ENCODE results near the gene CHKA. TPM values are rescaled to one million over a fixed set of nuclear protein-coding genes. Genes with fewer than 3 reads are reported as not detected.

The CHKA gene
- total RNA-seq, 1 experiment from 2014 or later: 119 TPM

- in situ Hi-C loops (cut with HindIII; ENCODE audit: low sequenced_read_pairs): loop anchor here (5.0 kb wide), 1 partner anchor 80 kb away; no protein-coding TSS in a partner anchor
These were observed 38.7 kb downstream of the CHKA start for GRCh38 chr11:68082481-68082880.

GRCh38 chr11:68081691-68082090 is 39.5 kb downstream of the CHKA start:
- no peak for DNase-seq (ENCODE audit: low spot score)
- in situ Hi-C loops (cut with HindIII; ENCODE audit: low sequenced_read_pairs): loop anchor here (5.0 kb wide), 1 partner anchor 81 kb away; no protein-coding TSS in a partner anchor

More at GRCh38 chr11:68082481-68082880, 38.7 kb downstream of the CHKA start:
- DNase-seq (ENCODE audit: low spot score): no peak

DNA sequence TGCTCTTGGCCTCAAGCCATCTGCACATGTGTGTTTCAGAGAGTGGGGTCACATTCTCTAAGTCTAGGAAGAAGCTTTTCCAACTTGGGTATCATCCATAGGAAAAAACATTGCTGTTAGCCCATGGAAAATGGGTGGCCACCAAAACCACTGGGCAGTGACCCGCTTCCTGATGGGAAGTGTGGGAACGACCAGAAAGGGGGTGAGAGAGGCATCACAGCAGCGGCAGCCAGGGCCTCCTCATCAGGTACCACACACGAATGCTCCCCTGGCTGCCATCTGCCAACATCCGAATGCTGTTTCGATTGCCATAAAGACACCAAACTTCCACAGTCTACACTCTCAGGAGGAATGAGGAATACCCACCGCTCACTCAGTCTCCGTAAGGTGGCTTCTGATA is 40.3 kb downstream of the CHKA start:
- in situ Hi-C loops (cut with HindIII; ENCODE audit: low sequenced_read_pairs): loop anchor here (5.0 kb wide), 1 partner anchor 81 kb away; no protein-coding TSS in a partner anchor
- DNase-seq (ENCODE audit: low spot score): no peak

GRCh38 chr11:68077617-68078582 is 43.3 kb downstream of the CHKA start:
- no peak for DNase-seq (ENCODE audit: low spot score)
- in situ Hi-C loops (cut with HindIII; ENCODE audit: low sequenced_read_pairs): no loop called here

GRCh38 chr11:68076371-68077042 is 44.7 kb downstream of the CHKA start:
- in situ Hi-C loops (cut with HindIII; ENCODE audit: low sequenced_read_pairs): no loop called here
- DNase-seq (ENCODE audit: low spot score): no peak

GRCh38 chr11:68074584-68075352 is 46.4 kb downstream of the CHKA start:
- in situ Hi-C loops (cut with HindIII; ENCODE audit: low sequenced_read_pairs): no loop called here
- no peak for DNase-seq (ENCODE audit: low spot score)

GRCh38 chr11:68071281-68072048 is 49.7 kb downstream of the CHKA start:
- no peak for DNase-seq (ENCODE audit: low spot score)
- in situ Hi-C loops (cut with HindIII; ENCODE audit: low sequenced_read_pairs): no loop called here

DNA sequence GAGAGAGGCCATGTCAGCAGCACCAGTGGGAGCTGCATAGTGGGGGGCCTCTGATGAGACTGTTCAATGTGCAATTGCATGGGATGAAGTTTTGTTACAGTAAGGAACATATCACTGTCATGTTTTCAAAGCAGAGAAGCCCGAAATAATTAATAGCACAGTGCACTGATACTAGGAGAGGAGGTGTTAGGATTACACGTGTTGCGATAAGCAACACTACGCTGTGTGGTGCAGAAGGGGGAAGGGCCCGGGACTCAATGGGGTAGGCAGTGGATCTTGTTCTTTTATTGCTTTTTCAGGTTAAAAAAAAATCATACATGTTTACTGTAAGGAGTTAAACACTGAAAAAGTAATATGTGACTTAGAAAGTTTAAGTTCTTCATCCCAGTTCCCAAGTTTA is 53.2 kb downstream of the CHKA start:
- no peak for DNase-seq (ENCODE audit: low spot score)
- in situ Hi-C loops (cut with HindIII; ENCODE audit: low sequenced_read_pairs): no loop called here

GRCh38 chr11:68066742-68067141 is 54.4 kb downstream of the CHKA start:
- in situ Hi-C loops (cut with HindIII; ENCODE audit: low sequenced_read_pairs): no loop called here
- no peak for DNase-seq (ENCODE audit: low spot score)

DNA sequence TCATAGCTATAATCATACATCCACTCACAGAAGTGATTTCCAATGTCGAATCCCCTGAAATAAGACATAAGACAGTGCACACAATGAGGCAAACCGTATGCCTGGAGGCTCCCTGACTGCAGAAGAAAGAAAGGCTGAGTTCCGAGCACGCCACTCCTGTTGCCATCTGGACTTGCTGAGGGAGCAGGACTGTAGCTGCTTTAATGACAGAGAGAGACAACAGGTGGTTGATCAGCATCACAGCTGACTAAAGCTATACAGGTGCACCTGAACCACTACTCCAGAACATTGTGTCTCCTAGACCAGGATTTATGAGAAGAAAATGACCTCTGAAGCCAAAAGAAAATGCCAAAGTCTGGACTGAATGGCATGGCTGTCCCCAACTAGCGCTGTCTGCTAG is 55.3 kb downstream of the CHKA start:
- in situ Hi-C loops (cut with HindIII; ENCODE audit: low sequenced_read_pairs): no loop called here

DNA sequence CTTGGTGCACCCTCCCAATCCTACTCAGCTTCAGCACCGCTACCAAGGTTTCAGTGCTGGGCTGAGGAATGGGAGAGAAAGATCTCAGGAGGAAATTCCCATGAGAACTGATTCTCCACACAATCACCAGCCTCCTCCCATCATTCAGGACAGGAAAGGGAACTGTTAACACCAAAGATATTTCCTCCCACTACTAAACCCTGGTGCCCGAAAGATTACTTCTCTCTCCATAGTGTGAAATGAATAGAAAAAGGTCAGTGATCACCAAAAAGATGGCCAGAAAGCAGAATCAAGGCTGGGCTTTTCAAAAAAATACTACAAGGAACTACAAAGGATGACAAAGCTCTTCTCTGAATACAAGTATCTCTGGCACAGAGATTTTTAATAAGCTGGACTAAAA is 56.3 kb downstream of the CHKA start:
- no peak for DNase-seq (ENCODE audit: low spot score)
- in situ Hi-C loops (cut with HindIII; ENCODE audit: low sequenced_read_pairs): no loop called here

More for the DNA sequence above, 55.3 kb downstream of the CHKA start:
- DNase-seq (ENCODE audit: low spot score): no peak

- no peak for DNase-seq (ENCODE audit: low spot score)
- in situ Hi-C loops (cut with HindIII; ENCODE audit: low sequenced_read_pairs): no loop called here
These were observed 59.7 kb downstream of the CHKA start for GRCh38 chr11:68061508-68061907.

- in situ Hi-C loops (cut with HindIII; ENCODE audit: low sequenced_read_pairs): no loop called here
- no peak for DNase-seq (ENCODE audit: low spot score)
These were observed 63.4 kb downstream of the CHKA start for GRCh38 chr11:68057807-68058206.

- in situ Hi-C loops (cut with HindIII; ENCODE audit: low sequenced_read_pairs): no loop called here
- no peak for DNase-seq (ENCODE audit: low spot score)
These were observed 64.6 kb downstream of the CHKA start for GRCh38 chr11:68056317-68057285.

DNA sequence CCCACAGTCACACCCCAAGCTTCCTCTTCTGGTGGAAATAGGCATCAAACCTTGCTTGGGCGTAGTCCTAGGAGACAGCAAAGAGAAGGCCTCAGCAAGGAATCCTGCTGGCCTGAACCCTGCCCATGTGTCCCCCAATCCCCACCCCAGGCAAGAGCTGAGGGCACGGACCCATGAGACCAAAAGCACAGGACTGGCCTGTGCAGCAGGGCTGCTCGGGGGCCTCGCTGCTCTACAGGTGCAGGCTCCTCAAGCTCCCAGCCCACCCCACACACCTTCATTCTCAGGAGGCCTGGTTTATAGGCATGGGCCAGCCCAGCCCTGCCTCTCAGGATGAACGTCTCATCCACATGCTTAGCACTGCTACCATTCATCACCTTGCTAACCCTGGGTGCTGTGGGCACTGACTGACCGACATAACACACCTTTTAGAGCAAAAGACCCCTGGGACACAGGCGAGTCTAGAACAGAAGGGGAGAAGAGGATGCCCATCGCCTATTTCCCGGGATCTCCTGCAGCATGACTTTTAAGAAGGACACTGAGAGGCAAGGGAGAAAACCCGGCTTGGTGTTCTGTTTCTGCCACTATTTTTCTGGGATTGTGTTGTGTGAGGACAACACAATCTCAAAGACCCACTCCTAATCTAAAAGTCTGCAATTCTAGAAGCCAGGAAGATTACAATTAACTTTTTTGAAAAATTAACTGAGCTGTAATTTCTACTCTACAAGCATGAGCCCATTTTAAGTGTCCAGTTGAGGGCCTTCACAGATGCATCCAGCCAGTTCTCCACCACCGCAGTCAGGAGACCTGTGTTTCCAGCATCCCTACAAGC is 67.0 kb downstream of the CHKA start:
- no peak for DNase-seq (ENCODE audit: low spot score)

DNA sequence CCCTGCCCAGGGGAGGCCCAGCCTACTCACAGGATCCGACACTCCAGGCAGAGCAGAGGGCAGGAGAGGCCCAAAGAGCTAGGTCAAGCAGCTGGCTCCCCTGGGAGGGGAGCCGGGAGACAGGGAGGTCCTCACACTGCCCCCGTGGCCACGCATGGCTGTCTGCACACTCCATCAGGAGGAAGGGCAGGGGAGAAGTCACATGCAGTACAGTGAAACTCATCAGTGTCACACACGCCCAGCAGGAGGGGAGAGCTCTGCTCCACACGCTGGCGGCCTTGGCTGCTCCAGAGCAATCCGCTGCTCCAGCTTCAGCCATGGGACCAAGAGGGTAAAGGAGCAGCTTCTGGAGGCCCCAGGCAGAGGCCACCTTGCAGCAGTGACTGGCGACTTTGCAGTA is 68.1 kb downstream of the CHKA start:
- in situ Hi-C loops (cut with HindIII; ENCODE audit: low sequenced_read_pairs): no loop called here
- DNase-seq (ENCODE audit: low spot score): no peak

More for the DNA sequence above, 67.0 kb downstream of the CHKA start:
- in situ Hi-C loops (cut with HindIII; ENCODE audit: low sequenced_read_pairs): no loop called here
